ENCODE results near the gene PLAC9.
A peak's percentile ranks its signal among the peaks of the same experiment; 100 is the strongest.
"Not testable (repeated sequence)": the region's sequence is repeated elsewhere in the genome, so short reads cannot be mapped to it uniquely, and the experiment has no call there.

PLAC9 gene

GRCh38 chr10:80132299-80133139 is at the start of gene PLAC9:
Gene PLAC9, plus strand, starts transcription at chr10:80132730. Its CDS starts 33 bp downstream, at chr10:80132763.
- H3K27ac ChIP-seq (ENCODE audit: low read depth, low read length), result peak within 1 kb of the TSS; percentile 36
- peaks cover 5 to 22% of the 10 kb centered on the region in 2 donors for H3K27me3 ChIP-seq (ENCODE audit: control insufficient read depth in 1 of 2, insufficient read depth in 2 of 2, low read length in 2 of 2)
- no peaks in the 10 kb centered on the region for H3K9me3 ChIP-seq (ENCODE audit: low read length)
- H3K4me1 ChIP-seq (ENCODE audit: insufficient read depth, low read length), result no peaks in the 10 kb centered on the region
- no peaks in the 10 kb centered on the region for H3K36me3 ChIP-seq (ENCODE audit: insufficient read depth, low read length)
- H3K9ac ChIP-seq (ENCODE audit: low read length), result peak within 1 kb of the TSS; percentile 49
- H3K4me3 ChIP-seq (ENCODE audit: low read depth in 1 of 2, low read length in 2 of 2), result peak within 1 kb of the TSS; percentile 45 to 50

- peaks cover 5% of the 10 kb centered on the region for H3K36me3 ChIP-seq (ENCODE audit: insufficient read depth, low read length)
- H3K27me3 ChIP-seq (ENCODE audit: control insufficient read depth in 1 of 2, insufficient read depth in 2 of 2, low read length in 2 of 2), result no peaks in the 10 kb centered on the region
- H3K4me3 ChIP-seq (ENCODE audit: low read depth in 1 of 2, low read length in 2 of 2), result no peak overlapping the region
Measured at GRCh38 chr10:80090121-80090520, 42.4 kb upstream of the PLAC9 start.

GRCh38 chr10:80094231-80094630 is 38.3 kb upstream of the PLAC9 start:
- Histone ChIP-seq H3K4me1 (ENCODE audit: insufficient read depth, low read length) (no peaks in the 10 kb centered on the region), H3K9ac (ENCODE audit: low read length) (no peak overlapping the region), H3K27me3 (ENCODE audit: control insufficient read depth in 1 of 2, insufficient read depth in 2 of 2, low read length in 2 of 2) (no peaks in the 10 kb centered on the region), H3K9me3 (ENCODE audit: low read length) (no peaks in the 10 kb centered on the region), H3K36me3 (ENCODE audit: insufficient read depth, low read length) (no peaks in the 10 kb centered on the region), H3K27ac (ENCODE audit: low read depth, low read length) (no peak overlapping the region), H3K4me3 (ENCODE audit: low read depth in 1 of 2, low read length in 2 of 2) (no peak overlapping the region)

More at GRCh38 chr10:80090121-80090520, 42.4 kb upstream of the PLAC9 start:
- no peak overlapping the region for H3K9ac ChIP-seq (ENCODE audit: low read length)
- no peak overlapping the region for H3K27ac ChIP-seq (ENCODE audit: low read depth, low read length)
- no peaks in the 10 kb centered on the region for H3K4me1 ChIP-seq (ENCODE audit: insufficient read depth, low read length)
- H3K9me3 ChIP-seq (ENCODE audit: low read length), result no peaks in the 10 kb centered on the region

- not testable (repeated sequence) for H3K4me1 ChIP-seq (ENCODE audit: insufficient read depth, low read length); H3K27ac ChIP-seq (ENCODE audit: low read depth, low read length); H3K9ac ChIP-seq (ENCODE audit: low read length); H3K27me3 ChIP-seq (ENCODE audit: control insufficient read depth in 1 of 2, insufficient read depth in 2 of 2, low read length in 2 of 2); H3K4me3 ChIP-seq (ENCODE audit: low read depth in 1 of 2, low read length in 2 of 2); H3K9me3 ChIP-seq (ENCODE audit: low read length); H3K36me3 ChIP-seq (ENCODE audit: insufficient read depth, low read length)
Measured at GRCh38 chr10:80098272-80098671, 34.3 kb upstream of the PLAC9 start.

GRCh38 chr10:80099295-80099694 is 33.2 kb upstream of the PLAC9 start:
- not testable (repeated sequence) for H3K27me3 ChIP-seq (ENCODE audit: control insufficient read depth in 1 of 2, insufficient read depth in 2 of 2, low read length in 2 of 2); H3K9me3 ChIP-seq (ENCODE audit: low read length); H3K4me1 ChIP-seq (ENCODE audit: insufficient read depth, low read length); H3K36me3 ChIP-seq (ENCODE audit: insufficient read depth, low read length); H3K4me3 ChIP-seq (ENCODE audit: low read depth in 1 of 2, low read length in 2 of 2); H3K9ac ChIP-seq (ENCODE audit: low read length); H3K27ac ChIP-seq (ENCODE audit: low read depth, low read length)

GRCh38 chr10:80100116-80100515 is 32.4 kb upstream of the PLAC9 start:
- H3K9ac ChIP-seq (ENCODE audit: low read length), result no peak overlapping the region
- no peak overlapping the region for H3K27ac ChIP-seq (ENCODE audit: low read depth, low read length)
- no peaks in the 10 kb centered on the region for H3K27me3 ChIP-seq (ENCODE audit: control insufficient read depth in 1 of 2, insufficient read depth in 2 of 2, low read length in 2 of 2)
- no peaks in the 10 kb centered on the region for H3K36me3 ChIP-seq (ENCODE audit: insufficient read depth, low read length)
- H3K9me3 ChIP-seq (ENCODE audit: low read length), result no peaks in the 10 kb centered on the region
- H3K4me1 ChIP-seq (ENCODE audit: insufficient read depth, low read length), result no peaks in the 10 kb centered on the region
- H3K4me3 ChIP-seq (ENCODE audit: low read depth in 1 of 2, low read length in 2 of 2), result no peak overlapping the region

GRCh38 chr10:80100861-80101695 is 31.5 kb upstream of the PLAC9 start:
- Histone ChIP-seq H3K4me1 (ENCODE audit: insufficient read depth, low read length) (no peaks in the 10 kb centered on the region), H3K27ac (ENCODE audit: low read depth, low read length) (no peak overlapping the region)

GRCh38 chr10:80104066-80104926 is 28.2 kb upstream of the PLAC9 start:
- no peaks in the 10 kb centered on the region for H3K4me1 ChIP-seq (ENCODE audit: insufficient read depth, low read length)
- no peak overlapping the region for H3K4me3 ChIP-seq (ENCODE audit: low read depth in 1 of 2, low read length in 2 of 2)
- no peak overlapping the region for H3K9ac ChIP-seq (ENCODE audit: low read length)
- no peaks in the 10 kb centered on the region for H3K27me3 ChIP-seq (ENCODE audit: control insufficient read depth in 1 of 2, insufficient read depth in 2 of 2, low read length in 2 of 2)
- H3K36me3 ChIP-seq (ENCODE audit: insufficient read depth, low read length), result no peaks in the 10 kb centered on the region
- no peak overlapping the region for H3K27ac ChIP-seq (ENCODE audit: low read depth, low read length)
- H3K9me3 ChIP-seq (ENCODE audit: low read length), result no peaks in the 10 kb centered on the region

More at GRCh38 chr10:80100861-80101695, 31.5 kb upstream of the PLAC9 start:
- H3K9ac ChIP-seq (ENCODE audit: low read length), result no peak overlapping the region
- H3K36me3 ChIP-seq (ENCODE audit: insufficient read depth, low read length), result no peaks in the 10 kb centered on the region
- H3K4me3 ChIP-seq (ENCODE audit: low read depth in 1 of 2, low read length in 2 of 2), result no peak overlapping the region
- no peaks in the 10 kb centered on the region for H3K27me3 ChIP-seq (ENCODE audit: control insufficient read depth in 1 of 2, insufficient read depth in 2 of 2, low read length in 2 of 2)
- H3K9me3 ChIP-seq (ENCODE audit: low read length), result no peaks in the 10 kb centered on the region

- Histone ChIP-seq H3K4me3 (ENCODE audit: low read depth in 1 of 2, low read length in 2 of 2) (no peak overlapping the region), H3K9ac (ENCODE audit: low read length) (no peak overlapping the region), H3K36me3 (ENCODE audit: insufficient read depth, low read length) (no peaks in the 10 kb centered on the region), H3K9me3 (ENCODE audit: low read length) (no peaks in the 10 kb centered on the region), H3K4me1 (ENCODE audit: insufficient read depth, low read length) (no peaks in the 10 kb centered on the region), H3K27ac (ENCODE audit: low read depth, low read length) (no peak overlapping the region), H3K27me3 (ENCODE audit: control insufficient read depth in 1 of 2, insufficient read depth in 2 of 2, low read length in 2 of 2) (no peaks in the 10 kb centered on the region)
Measured at GRCh38 chr10:80108576-80109239, 23.8 kb upstream of the PLAC9 start.

- no peaks in the 10 kb centered on the region for H3K4me1 ChIP-seq (ENCODE audit: insufficient read depth, low read length)
- no peak overlapping the region for H3K4me3 ChIP-seq (ENCODE audit: low read depth in 1 of 2, low read length in 2 of 2)
- H3K9ac ChIP-seq (ENCODE audit: low read length), result no peak overlapping the region
- no peaks in the 10 kb centered on the region for H3K27me3 ChIP-seq (ENCODE audit: control insufficient read depth in 1 of 2, insufficient read depth in 2 of 2, low read length in 2 of 2)
- no peaks in the 10 kb centered on the region for H3K9me3 ChIP-seq (ENCODE audit: low read length)
- H3K36me3 ChIP-seq (ENCODE audit: insufficient read depth, low read length), result no peaks in the 10 kb centered on the region
- no peak overlapping the region for H3K27ac ChIP-seq (ENCODE audit: low read depth, low read length)
Measured at GRCh38 chr10:80110986-80111385, 21.5 kb upstream of the PLAC9 start.
